Body of pancreas (tissue), 4 donors: ENCODE measurements around the gene MEGF10.

ENCODE experiments used
- POLR2A ChIP-seq, 3 donors: fragments of 450-650 bp; IDR thresholded peaks; one replicate each; pipeline ENCODE4 v1.6.1; 2016; ENCODE audit warnings: antibody characterized with exemption in 3 of 3, mild to moderate bottlenecking in 2 of 3
- TF ChIP-seq, protein P1 (sequence below), 7 experiments: fragments of 450-650 bp in 4 of 7; fragments of 200-600 bp in 3 of 7; sonication (generic) in 3 of 7; IDR thresholded peaks; one replicate each; pipeline ENCODE4 v1.5.1; 2016 to 2019; ENCODE audit warnings: antibody characterized with exemption in 7 of 7

GRCh38 chr5:127444171-127444570 is 153.6 kb downstream of the MEGF10 start:
- TF ChIP-seq, protein P1, sequence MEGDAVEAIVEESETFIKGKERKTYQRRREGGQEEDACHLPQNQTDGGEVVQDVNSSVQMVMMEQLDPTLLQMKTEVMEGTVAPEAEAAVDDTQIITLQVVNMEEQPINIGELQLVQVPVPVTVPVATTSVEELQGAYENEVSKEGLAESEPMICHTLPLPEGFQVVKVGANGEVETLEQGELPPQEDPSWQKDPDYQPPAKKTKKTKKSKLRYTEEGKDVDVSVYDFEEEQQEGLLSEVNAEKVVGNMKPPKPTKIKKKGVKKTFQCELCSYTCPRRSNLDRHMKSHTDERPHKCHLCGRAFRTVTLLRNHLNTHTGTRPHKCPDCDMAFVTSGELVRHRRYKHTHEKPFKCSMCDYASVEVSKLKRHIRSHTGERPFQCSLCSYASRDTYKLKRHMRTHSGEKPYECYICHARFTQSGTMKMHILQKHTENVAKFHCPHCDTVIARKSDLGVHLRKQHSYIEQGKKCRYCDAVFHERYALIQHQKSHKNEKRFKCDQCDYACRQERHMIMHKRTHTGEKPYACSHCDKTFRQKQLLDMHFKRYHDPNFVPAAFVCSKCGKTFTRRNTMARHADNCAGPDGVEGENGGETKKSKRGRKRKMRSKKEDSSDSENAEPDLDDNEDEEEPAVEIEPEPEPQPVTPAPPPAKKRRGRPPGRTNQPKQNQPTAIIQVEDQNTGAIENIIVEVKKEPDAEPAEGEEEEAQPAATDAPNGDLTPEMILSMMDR (IDR thresholded peaks at IDR 0.05): no peak
- TF ChIP-seq POLR2A (IDR thresholded peaks at IDR 0.05): no peak
